Endothelial cell of umbilical vein (primary cell): ENCODE results near the gene ETS1. TPM values are rescaled to one million over a fixed set of nuclear protein-coding genes. Genes with fewer than 3 reads are reported as not detected.

Experiments used
- BruUV-seq: library from RNA; stranded (reverse); fragments of 400-500 nt; replicated peaks from 2 replicates; lab custom pipeline; 2021; lab: Mats Ljungman, UMichigan
- CTCF ChIA-PET: fragments of 300-600, 350-600 bp; sonication (Branson Sonifier 250); formaldehyde crosslinking; loops from one replicate; lab custom pipeline; 2021; ENCODE audit warnings: antibody characterized with exemption, inconsistent platforms; lab: Charles Lee
- POLR2A ChIA-PET: fragments of 300-600, 350-600 bp; sonication (Branson Sonifier 250); formaldehyde crosslinking; loops from one replicate; lab custom pipeline; 2021; ENCODE audit warnings: antibody characterized with exemption, inconsistent platforms; lab: Charles Lee
- DNase-seq: peaks from one replicate; pipeline ENCODE4 v3.0.0-alpha.2; 2011; ENCODE audit warnings: low read depth, low spot score
- FAIRE-seq: peaks from 2 replicates; lab custom pipeline; 2011; peaks lifted over from hg19 to GRCh38; lab: Jason Lieb, UNC
- H2AFZ ChIP-seq: 2 replicates; pipeline ENCODE4 v1.6.0; 2012; ENCODE audit warnings: low read depth, low read length, control low read depth, inconsistent platforms
- H3K27ac ChIP-seq: 2 replicates; pipeline ENCODE4 v1.5.1; 2011; ENCODE audit warnings: low read depth, mild to moderate bottlenecking, control low read depth, low read length, moderate library complexity; ENCODE audit not compliant: insufficient read depth
- H3K27me3 ChIP-seq, 2 experiments: 2 replicates each; pipeline versions ENCODE4 v1.6.0 to v1.6.1; 2011; ENCODE audit warnings: low read length in 2 of 2, mixed read lengths in 1 of 2; ENCODE audit not compliant: control insufficient read depth in 2 of 2, insufficient read depth in 2 of 2
- H3K36me3 ChIP-seq, 2 experiments: 2 replicates in 1 of 2; 3 replicates in 1 of 2; pipeline ENCODE4 v1.5.1; 2011; ENCODE audit warnings: low read length in 2 of 2, mild to moderate bottlenecking in 1 of 2, moderate library complexity in 1 of 2; ENCODE audit not compliant: control insufficient read depth in 2 of 2, insufficient read depth in 2 of 2; ENCODE audit errors: extremely low read depth in 1 of 2
- H3K4me1 ChIP-seq: 3 replicates; pipeline ENCODE4 v1.5.1; 2011; ENCODE audit warnings: mild to moderate bottlenecking, low read length; ENCODE audit not compliant: control insufficient read depth, insufficient read depth; ENCODE audit errors: extremely low read depth
- H3K4me2 ChIP-seq: 2 replicates; pipeline ENCODE4 v1.6.1; 2011; ENCODE audit warnings: low read length, control low read depth, mixed read lengths; ENCODE audit not compliant: insufficient read depth
- H3K4me3 ChIP-seq, 3 experiments: fragments of 200-600 bp in 1 of 3; sonication (generic), shearing (Covaris generic) in 1 of 3; replicated peaks in 1 of 3; 2 replicates each; pipeline ENCODE4 v1.5.1; 2011 to 2016; ENCODE audit warnings: control low read depth in 3 of 3, low read length in 3 of 3, mild to moderate bottlenecking in 2 of 3, inconsistent platforms in 1 of 3, low read depth in 1 of 3, moderate library complexity in 1 of 3; ENCODE audit not compliant: insufficient read depth in 1 of 3
- H3K79me2 ChIP-seq: 2 replicates; pipeline ENCODE4 v1.6.0; 2012; ENCODE audit warnings: low read length, inconsistent platforms; ENCODE audit not compliant: control insufficient read depth, insufficient read depth
- H3K9ac ChIP-seq: replicated peaks from 2 replicates; pipeline ENCODE3; 2011; ENCODE audit warnings: low read length, control low read depth; ENCODE audit not compliant: insufficient read depth; ENCODE audit errors: extremely low read depth
- H3K9me1 ChIP-seq: replicated peaks from 3 replicates; pipeline ENCODE4 v1.6.0; 2011; ENCODE audit warnings: mild to moderate bottlenecking, low read length; ENCODE audit not compliant: control insufficient read depth, insufficient read depth; ENCODE audit errors: extremely low read depth
- H3K9me3 ChIP-seq: replicated peaks from 2 replicates; pipeline ENCODE4 v1.5.1; 2012; ENCODE audit warnings: low read length, inconsistent platforms; ENCODE audit not compliant: control insufficient read depth, insufficient read depth
- H4K20me1 ChIP-seq: replicated peaks from 2 replicates; pipeline ENCODE3; 2011; ENCODE audit warnings: mild to moderate bottlenecking, low read length; ENCODE audit not compliant: control insufficient read depth, insufficient read depth; ENCODE audit errors: extremely low read depth
- EZH2 ChIP-seq: IDR thresholded peaks from 2 replicates; pipeline ENCODE4 v1.6.1; 2012; ENCODE audit warnings: borderline replicate concordance, low read depth, mild to moderate bottlenecking, moderate library complexity, low read length, inconsistent platforms; ENCODE audit not compliant: severe bottlenecking
- GATA2 ChIP-seq: IDR thresholded peaks from 2 replicates; pipeline ENCODE4 v1.7.0; 2011; ENCODE audit warnings: low read depth, mild to moderate bottlenecking, moderate library complexity, mixed read lengths, low read length; ENCODE audit not compliant: insufficient read length, insufficient read depth
- MYC ChIP-seq: IDR thresholded peaks from one replicate; pipeline ENCODE4 v1.6.1; 2011; ENCODE audit warnings: mild to moderate bottlenecking, low read depth, low read length
- POLR2A ChIP-seq: IDR thresholded peaks from 2 replicates; pipeline ENCODE4 v1.6.1; 2012; ENCODE audit warnings: low read depth, mild to moderate bottlenecking, control low read depth, low read length
- POLR2AphosphoS5 ChIP-seq: IDR thresholded peaks from 2 replicates; pipeline ENCODE4 v1.6.1; 2012; ENCODE audit warnings: low read depth, mild to moderate bottlenecking, control low read depth, low read length, moderate library complexity; ENCODE audit not compliant: insufficient read depth
- dilution Hi-C: fragments of 300-500 bp; cut with MboI; formaldehyde crosslinking; loops from one replicate; pipeline ENCODE4 v1.15.0; 2019; ENCODE audit warnings: low sequenced_read_pairs; ENCODE audit not compliant: extremely low pct_ligation_motif_present
- intact Hi-C: fragments of 100-400 bp; cut with micrococcal nuclease; formaldehyde crosslinking; loops from one replicate; pipeline ENCODE4 v1.10.0; 2022
- polyA plus RNA-seq, 4 experiments: library from polyadenylated mRNA; depleted of rRNA in 3 of 4; stranded (reverse) in 3 of 4; unstranded in 1 of 4; fragments of >200 nt; gene quantifications; 2 replicates each; pipeline versions ENCODE4 v1.2.1 to v1.2.3, GENCODE V29; 2011 to 2012; ENCODE audit warnings: missing spikeins in 1 of 4
- total RNA-seq: library from RNA; stranded (reverse); gene quantifications from 2 replicates; pipeline ENCODE4 v1.2.3, GENCODE V29; 2021
- TF ChIP-seq, protein P1 (sequence below): IDR thresholded peaks from 2 replicates; pipeline ENCODE4 v1.6.1; 2011; ENCODE audit not compliant: insufficient read depth, insufficient read length
- TF ChIP-seq, protein P2 (sequence below), 2 donors: IDR thresholded peaks; 1 replicate in 1 of 2; 2 replicates in 1 of 2; pipeline ENCODE4 v1.5.1; 2011; ENCODE audit warnings: low read length in 2 of 2, mild to moderate bottlenecking in 2 of 2, moderate library complexity in 2 of 2, control low read depth in 1 of 2, inconsistent platforms in 1 of 2, low read depth in 1 of 2; ENCODE audit not compliant: insufficient read depth in 1 of 2; ENCODE audit errors: extremely low read depth in 1 of 2

Gene ETS1
- total and polyA plus RNA-seq, 2 donors (not counting 3 experiments of a cell fraction or from before 2014, with no cell fraction given), result 34.2 to 115 TPM

DNA sequence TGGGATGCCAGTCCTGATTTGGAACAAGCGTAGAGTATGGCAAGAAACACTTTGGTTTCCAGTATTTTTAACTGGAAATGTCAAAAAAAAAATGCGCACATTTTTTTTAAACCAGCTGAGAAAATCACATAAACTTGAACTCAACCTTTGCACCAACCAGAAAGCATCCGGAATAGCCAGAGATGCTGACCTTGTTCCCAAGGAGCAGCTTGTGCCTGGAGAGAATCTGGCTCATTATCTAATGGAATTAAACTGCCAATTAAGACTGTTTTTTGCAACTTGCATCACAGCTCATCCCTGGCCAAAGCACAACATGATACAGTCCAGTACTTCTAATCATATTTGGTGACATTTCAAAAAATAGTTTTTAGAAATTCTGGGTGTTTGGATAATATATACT lies 8.4 kb upstream of the ETS1 start:
- dilution Hi-C loops, result no loop called here
- TF ChIP-seq POLR2A (no peak), MYC (no peak), GATA2 (no peak), POLR2AphosphoS5 (no peak), EZH2 (no peak)
- TF ChIP-seq, protein P1, sequence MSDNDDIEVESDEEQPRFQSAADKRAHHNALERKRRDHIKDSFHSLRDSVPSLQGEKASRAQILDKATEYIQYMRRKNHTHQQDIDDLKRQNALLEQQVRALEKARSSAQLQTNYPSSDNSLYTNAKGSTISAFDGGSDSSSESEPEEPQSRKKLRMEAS, result no peak
- TF ChIP-seq, protein P2, sequence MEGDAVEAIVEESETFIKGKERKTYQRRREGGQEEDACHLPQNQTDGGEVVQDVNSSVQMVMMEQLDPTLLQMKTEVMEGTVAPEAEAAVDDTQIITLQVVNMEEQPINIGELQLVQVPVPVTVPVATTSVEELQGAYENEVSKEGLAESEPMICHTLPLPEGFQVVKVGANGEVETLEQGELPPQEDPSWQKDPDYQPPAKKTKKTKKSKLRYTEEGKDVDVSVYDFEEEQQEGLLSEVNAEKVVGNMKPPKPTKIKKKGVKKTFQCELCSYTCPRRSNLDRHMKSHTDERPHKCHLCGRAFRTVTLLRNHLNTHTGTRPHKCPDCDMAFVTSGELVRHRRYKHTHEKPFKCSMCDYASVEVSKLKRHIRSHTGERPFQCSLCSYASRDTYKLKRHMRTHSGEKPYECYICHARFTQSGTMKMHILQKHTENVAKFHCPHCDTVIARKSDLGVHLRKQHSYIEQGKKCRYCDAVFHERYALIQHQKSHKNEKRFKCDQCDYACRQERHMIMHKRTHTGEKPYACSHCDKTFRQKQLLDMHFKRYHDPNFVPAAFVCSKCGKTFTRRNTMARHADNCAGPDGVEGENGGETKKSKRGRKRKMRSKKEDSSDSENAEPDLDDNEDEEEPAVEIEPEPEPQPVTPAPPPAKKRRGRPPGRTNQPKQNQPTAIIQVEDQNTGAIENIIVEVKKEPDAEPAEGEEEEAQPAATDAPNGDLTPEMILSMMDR (IDR thresholded peaks at IDR 0.05; ENCODE audit: extremely low read depth in 1 of 2, insufficient read depth in 1 of 2, low read depth in 1 of 2, low read length in 2 of 2), result no peak

More for the DNA sequence above, 8.4 kb upstream of the ETS1 start:
- intact Hi-C loops, result loop anchor here (1.0 kb wide), 3 partner anchors 9 to 253 kb away; no protein-coding TSS in a partner anchor
- no peak overlapping the region for H3K4me2 ChIP-seq
- no peaks in the 10 kb centered on the region for H3K9me3 ChIP-seq
- FAIRE-seq (no peak), DNase-seq (no peak)
- no TSS peak for BruUV-seq
- ChIA-PET POLR2A (no interaction called here), CTCF (interaction anchor here (0.6 to 2.1 kb wide), 6 partner anchors 10 to 438 kb away, joined by 3 to 12 read pairs (median 4); no protein-coding TSS in a partner anchor)
- H3K27me3 ChIP-seq, result peaks cover 13 to 17% of the 10 kb centered on the region in 2 experiments
- no peak overlapping the region for H3K4me3 ChIP-seq
- H3K36me3 ChIP-seq, result no peaks in the 10 kb centered on the region
- no peaks in the 10 kb centered on the region for H3K79me2 ChIP-seq
- H3K4me1 ChIP-seq, result peaks cover 9% of the 10 kb centered on the region
- no peaks in the 10 kb centered on the region for H3K9me1 ChIP-seq
- no peaks in the 10 kb centered on the region for H4K20me1 ChIP-seq
- H2AFZ ChIP-seq, result no peak overlapping the region
- no peak overlapping the region for H3K9ac ChIP-seq
- no peak overlapping the region for H3K27ac ChIP-seq
